H1 (cell line): ENCODE results near the gene GDF9. TPM values are rescaled to one million over a fixed set of nuclear protein-coding genes. Genes with fewer than 3 reads are reported as not detected.

Experiments used
- CTCF ChIA-PET: fragments of 300-600 bp; sonication (Branson Sonifier 250); formaldehyde crosslinking; loops from one replicate; lab custom pipeline; 2021; ENCODE audit not compliant: partially characterized antibody; lab: Charles Lee
- POLR2A ChIA-PET: fragments of 300-600 bp; sonication (Branson Sonifier 250); formaldehyde crosslinking; loops from one replicate; lab custom pipeline; 2021; ENCODE audit warnings: inconsistent platforms; ENCODE audit not compliant: partially characterized antibody; lab: Charles Lee
- DNase-seq, 2 experiments: peaks; one replicate each; pipeline versions ENCODE4 v3.0.0 to v3.0.0-alpha.2; 2010 to 2022; ENCODE audit warnings: low spot score in 2 of 2, low read depth in 1 of 2, mixed read lengths in 1 of 2
- FAIRE-seq: peaks from 2 replicates; lab custom pipeline; 2011; peaks lifted over from hg19 to GRCh38; lab: Jason Lieb, UNC
- H2AFZ ChIP-seq: 2 replicates; pipeline ENCODE4 v1.8.1; 2012; ENCODE audit warnings: low read length, inconsistent platforms
- H2AK5ac ChIP-seq: 2 replicates; pipeline ENCODE4 v1.6.1; 2013; ENCODE audit warnings: low read depth, low read length
- H2BK120ac ChIP-seq: replicated peaks from 2 replicates; pipeline ENCODE3; 2013; ENCODE audit warnings: low read depth, low read length, inconsistent platforms
- H2BK12ac ChIP-seq: 2 replicates; pipeline ENCODE4 v1.6.1; 2013; ENCODE audit warnings: low read depth, low read length
- H2BK15ac ChIP-seq: 2 replicates; pipeline ENCODE4 v1.6.1; 2013; ENCODE audit warnings: low read length
- H2BK20ac ChIP-seq: 2 replicates; pipeline ENCODE4 v1.6.1; 2013; ENCODE audit warnings: low read length
- H2BK5ac ChIP-seq: 2 replicates; pipeline ENCODE4 v1.6.1; 2013; ENCODE audit warnings: low read depth, low read length
- H3K14ac ChIP-seq: 2 replicates; pipeline ENCODE4 v1.6.1; 2013; ENCODE audit warnings: inconsistent platforms; ENCODE audit not compliant: insufficient read length
- H3K18ac ChIP-seq: 2 replicates; pipeline ENCODE4 v1.6.1; 2013; ENCODE audit warnings: low read length; ENCODE audit errors: extremely low read depth
- H3K23ac ChIP-seq: 2 replicates; pipeline ENCODE4 v1.6.1; 2013; ENCODE audit warnings: inconsistent platforms; ENCODE audit not compliant: insufficient read length
- H3K23me2 ChIP-seq: 2 replicates; pipeline ENCODE4 v1.6.1; 2013; ENCODE audit warnings: low read depth, low read length
- H3K27ac ChIP-seq: 2 replicates; pipeline ENCODE4 v1.6.1; 2011; ENCODE audit warnings: low read depth, low read length, inconsistent platforms
- H3K27me3 ChIP-seq, 4 experiments: replicated peaks in 1 of 4; 1 replicate in 1 of 4; 2 replicates in 3 of 4; pipeline versions ENCODE4 v1.6.1 to v1.8.1; 2011 to 2013; ENCODE audit warnings: low read length in 3 of 4, mild to moderate bottlenecking in 3 of 4, inconsistent platforms in 2 of 4, mixed read lengths in 2 of 4, moderate library complexity in 1 of 4; ENCODE audit not compliant: control insufficient read depth in 3 of 4, insufficient read depth in 3 of 4; ENCODE audit errors: extremely low read depth in 1 of 4
- H3K36me3 ChIP-seq, 4 experiments: 2 replicates each; pipeline versions ENCODE4 v1.6.1 to v1.8.1; 2011 to 2013; ENCODE audit warnings: mild to moderate bottlenecking in 4 of 4, low read length in 3 of 4, moderate library complexity in 2 of 4, control low read depth in 1 of 4, inconsistent platforms in 1 of 4; ENCODE audit not compliant: insufficient read depth in 4 of 4, control insufficient read depth in 2 of 4
- H3K4ac ChIP-seq: replicated peaks from 2 replicates; pipeline ENCODE3; 2013; ENCODE audit warnings: low read length, low read depth, mixed read lengths, inconsistent platforms; ENCODE audit not compliant: insufficient read length
- H3K4me1 ChIP-seq, 4 experiments: replicated peaks in 1 of 4; 1 replicate in 1 of 4; 2 replicates in 3 of 4; pipeline versions ENCODE4 v1.6.1 to v1.8.1; 2011 to 2013; ENCODE audit warnings: low read length in 3 of 4, inconsistent platforms in 2 of 4, mixed read lengths in 1 of 4; ENCODE audit not compliant: insufficient read depth in 4 of 4, control insufficient read depth in 3 of 4
- H3K4me2 ChIP-seq, 2 experiments: 2 replicates each; pipeline versions ENCODE4 v1.6.1 to v1.8.1; 2011 to 2013; ENCODE audit warnings: low read depth in 2 of 2, low read length in 2 of 2, control low read depth in 1 of 2, inconsistent platforms in 1 of 2, mild to moderate bottlenecking in 1 of 2; ENCODE audit not compliant: insufficient read depth in 1 of 2
- H3K4me3 ChIP-seq, 4 experiments: fragments of 200-600, 300-600 bp in 1 of 4; sonication (generic), shearing (Covaris generic), sonication (Bioruptor Twin) in 1 of 4; 2 replicates each; pipeline versions ENCODE4 v1.5.1 to v1.8.1; 2011 to 2016; ENCODE audit warnings: low read length in 4 of 4, low read depth in 3 of 4, control low read depth in 2 of 4, inconsistent platforms in 2 of 4, mild to moderate bottlenecking in 2 of 4, mixed read lengths in 1 of 4, moderate library complexity in 1 of 4; ENCODE audit not compliant: insufficient read depth in 2 of 4; ENCODE audit errors: extremely low read depth in 1 of 4
- H3K56ac ChIP-seq: replicated peaks from 2 replicates; pipeline ENCODE3; 2013; ENCODE audit warnings: low read depth, mild to moderate bottlenecking, mixed read lengths, low read length, inconsistent platforms; ENCODE audit not compliant: insufficient read length
- H3K79me1 ChIP-seq: 2 replicates; pipeline ENCODE4 v1.6.1; 2013; ENCODE audit warnings: low read depth, low read length, control low read depth
- H3K79me2 ChIP-seq, 2 experiments: 2 replicates each; pipeline versions ENCODE4 v1.6.1 to v1.8.1; 2012 to 2013; ENCODE audit warnings: low read length in 2 of 2, mild to moderate bottlenecking in 2 of 2, inconsistent platforms in 1 of 2; ENCODE audit not compliant: insufficient read depth in 2 of 2, control insufficient read depth in 1 of 2
- H3K9ac ChIP-seq, 4 experiments: replicated peaks in 1 of 4; 1 replicate in 1 of 4; 2 replicates in 3 of 4; pipeline versions ENCODE4 v1.6.1 to v1.8.1; 2011 to 2013; ENCODE audit warnings: low read depth in 3 of 4, low read length in 3 of 4, control low read depth in 2 of 4, mild to moderate bottlenecking in 2 of 4, moderate library complexity in 2 of 4, inconsistent platforms in 1 of 4; ENCODE audit errors: extremely low read depth in 1 of 4
- H3K9me3 ChIP-seq, 2 experiments: 2 replicates each; pipeline versions ENCODE4 v1.6.1 to v1.8.1; 2012 to 2013; ENCODE audit warnings: mild to moderate bottlenecking in 2 of 2, moderate library complexity in 2 of 2, control low read depth in 1 of 2, inconsistent platforms in 1 of 2, low read depth in 1 of 2, low read length in 1 of 2, mixed read lengths in 1 of 2; ENCODE audit not compliant: insufficient read depth in 2 of 2
- H4K20me1 ChIP-seq, 2 experiments: replicated peaks in 1 of 2; 2 replicates each; pipeline versions ENCODE3 to v1.8.1; 2011 to 2013; ENCODE audit warnings: inconsistent platforms in 2 of 2, low read length in 2 of 2, mild to moderate bottlenecking in 1 of 2; ENCODE audit not compliant: insufficient read depth in 2 of 2, control insufficient read depth in 1 of 2
- H4K5ac ChIP-seq: 2 replicates; pipeline ENCODE4 v1.6.1; 2013; ENCODE audit warnings: low read length, low read depth, mixed read lengths, inconsistent platforms; ENCODE audit not compliant: insufficient read length
- H4K8ac ChIP-seq: 2 replicates; pipeline ENCODE4 v1.8.0; 2013; ENCODE audit warnings: mild to moderate bottlenecking, moderate library complexity, low read length, inconsistent platforms; ENCODE audit not compliant: insufficient read depth; ENCODE audit errors: extremely low read depth
- H4K91ac ChIP-seq: replicated peaks from 2 replicates; pipeline ENCODE3; 2013; ENCODE audit warnings: low read length, mixed read lengths, inconsistent platforms; ENCODE audit not compliant: insufficient read length
- ATF3 ChIP-seq: IDR thresholded peaks from 2 replicates; pipeline ENCODE4 v1.6.1; 2011; ENCODE audit warnings: low read depth, mild to moderate bottlenecking, low read length; ENCODE audit not compliant: insufficient read depth
- BACH1 ChIP-seq: IDR thresholded peaks from 2 replicates; pipeline ENCODE4 v1.6.1; 2012; ENCODE audit warnings: low read length, improper control_type of control experiment
- BCL11A ChIP-seq, 2 experiments: IDR thresholded peaks; one replicate each; pipeline ENCODE4 v1.6.1; 2011; ENCODE audit warnings: low read depth in 2 of 2, low read length in 2 of 2, mild to moderate bottlenecking in 2 of 2
- CBX5 ChIP-seq: fragments of 300-800, 300-1000 bp; sonication (generic); IDR thresholded peaks from 2 replicates; pipeline ENCODE4 v1.7.1; 2016; ENCODE audit warnings: antibody characterized with exemption, low read length, low read depth
- EP300 ChIP-seq, 2 experiments: IDR thresholded peaks; 1 replicate in 1 of 2; 2 replicates in 1 of 2; pipeline ENCODE4 v1.6.1; 2011 to 2012; ENCODE audit warnings: low read depth in 2 of 2, low read length in 2 of 2, mild to moderate bottlenecking in 2 of 2, borderline replicate concordance in 1 of 2, inconsistent platforms in 1 of 2, moderate library complexity in 1 of 2
- JUND ChIP-seq: IDR thresholded peaks from 2 replicates; pipeline ENCODE4 v1.6.1; 2011; ENCODE audit warnings: mild to moderate bottlenecking, improper control_type of control experiment, low read length
- PHF8 ChIP-seq: fragments of 200-600 bp; sonication (generic); conservative IDR thresholded peaks from 2 replicates; pipeline ENCODE4 v1.7.1; 2012; ENCODE audit warnings: low read depth, mild to moderate bottlenecking, inconsistent platforms, low read length, moderate library complexity
- RFX5 ChIP-seq: IDR thresholded peaks from 2 replicates; pipeline ENCODE4 v1.6.1; 2011; ENCODE audit warnings: low read depth, low read length, improper control_type of control experiment, borderline replicate concordance
- RXRA ChIP-seq: IDR thresholded peaks from 2 replicates; pipeline ENCODE4 v1.6.1; 2011; ENCODE audit warnings: low read depth, mild to moderate bottlenecking, low read length, moderate library complexity; ENCODE audit not compliant: insufficient read depth
- SIRT6 ChIP-seq: IDR thresholded peaks from one replicate; pipeline ENCODE4 v1.7.1; 2012; ENCODE audit warnings: low read length, inconsistent platforms
- TEAD4 ChIP-seq: IDR thresholded peaks from 2 replicates; pipeline ENCODE4 v1.6.1; 2012; ENCODE audit warnings: low read depth, low read length, inconsistent platforms, mixed read lengths
- YY1 ChIP-seq: IDR thresholded peaks from 2 replicates; pipeline ENCODE4 v1.6.1; 2011; ENCODE audit warnings: low read depth, mild to moderate bottlenecking, low read length
- ZNF274 ChIP-seq: IDR thresholded peaks from 2 replicates; pipeline ENCODE4 v1.7.0; 2012; ENCODE audit warnings: low read length, borderline replicate concordance; ENCODE audit errors: extremely low read depth
- WGBS, 2 experiments: shearing (Covaris generic) in 1 of 2; methylation state at CpG; one replicate each; pipeline versions ENCODE4 v1.1.6 to v1.1.7; 2013 to 2015; ENCODE audit warnings: low lambda C conversion rate in 2 of 2, mixed read lengths in 2 of 2, inconsistent platforms in 1 of 2, low coverage in 1 of 2, missing lambda C conversion rate in 1 of 2; ENCODE audit not compliant: insufficient replicate concordance in 2 of 2, insufficient coverage in 1 of 2, insufficient read length in 1 of 2; ENCODE audit errors: extremely low coverage in 1 of 2, missing lambda C conversion rate in 1 of 2; 5-methylcytosine and 5-hydroxymethylcytosine counted together
- polyA plus RNA-seq, 7 experiments: library from polyadenylated mRNA; depleted of rRNA in 3 of 7; stranded (reverse) in 5 of 7; unstranded in 2 of 7; fragments of >200 nt in 5 of 7; fragments of 200-250 nt in 2 of 7; gene quantifications; 1 replicate in 5 of 7; 2 replicates in 1 of 7; 4 replicates in 1 of 7; pipeline versions ENCODE4 v1.2.1 to v1.2.3, GENCODE V29; 2011 to 2013; ENCODE audit warnings: missing spikeins in 2 of 7, mixed read lengths in 2 of 7
- total RNA-seq: library from RNA; stranded (reverse); fragmentation: NEBNext Ultra II Directional; extraction: Animal tissue kit (Norgen Biotek cat#: 25700); gene quantifications from 2 replicates; pipeline ENCODE4 v1.2.1, GENCODE V29; 2021

GDF9 gene
- total and polyA plus RNA-seq, 2 of the 8 experiments (the other 6 are each of a cell fraction or from before 2014, with no cell fraction given): 0.14 TPM; not detected in 1

- no peak overlapping the region for H3K4ac ChIP-seq
- DNase-seq (no peak), FAIRE-seq (no peak)
- peaks cover 0 to 2% of the 10 kb centered on the region in 2 experiments for H4K20me1 ChIP-seq
- H2BK15ac ChIP-seq: no peak overlapping the region
- no peak overlapping the region for H2AFZ ChIP-seq
- H2BK12ac ChIP-seq: no peak overlapping the region
- H2AK5ac ChIP-seq: no peak overlapping the region
- H3K27me3 ChIP-seq: no peaks in the 10 kb centered on the region; a peak in 1 of 7 replicates
- H3K14ac ChIP-seq: no peak overlapping the region
- no peak overlapping the region for H2BK20ac ChIP-seq
- no peak overlapping the region for H3K56ac ChIP-seq
- H3K9ac ChIP-seq: no peak overlapping the region
- no peak overlapping the region for H2BK120ac ChIP-seq
- no peaks in the 10 kb centered on the region for H3K79me2 ChIP-seq
- H4K5ac ChIP-seq: no peak overlapping the region
- no peaks in the 10 kb centered on the region for H3K4me1 ChIP-seq
- CTCF ChIA-PET: interaction anchor here (0.6 to 1.1 kb wide), 3 partner anchors 15 to 1660 kb away, joined by 3 read pairs; no protein-coding TSS in a partner anchor
- no peak overlapping the region for H3K4me2 ChIP-seq
- no peak overlapping the region for H2BK5ac ChIP-seq
- no peaks in the 10 kb centered on the region for H3K79me1 ChIP-seq
- no peak overlapping the region for H3K23ac ChIP-seq
- no peaks in the 10 kb centered on the region for H3K23me2 ChIP-seq
- H3K4me3 ChIP-seq: no peak overlapping the region
- no peak overlapping the region for H3K27ac ChIP-seq
- 89% methylated on average over 4 of the region's 4 CpGs; no CpG with 5 or more reads in 1 of the 2 experiments for WGBS, 2 experiments
- H3K9me3 ChIP-seq: no peaks in the 10 kb centered on the region
- POLR2A ChIA-PET: no interaction called here
- H4K91ac ChIP-seq: no peak overlapping the region
- H4K8ac ChIP-seq: no peak overlapping the region
- H3K18ac ChIP-seq: no peak overlapping the region
- TF ChIP-seq JUND: no peak
- no peak for TF ChIP-seq BCL11A (IDR thresholded peaks at IDR 0.05; ENCODE audit: low read depth in 2 of 2, low read length in 2 of 2)
- TF ChIP-seq CBX5: no peak
- TF ChIP-seq PHF8: no peak
- no peak for TF ChIP-seq BACH1
- no peak for TF ChIP-seq YY1
- no peak for TF ChIP-seq RXRA
- no peak for TF ChIP-seq ATF3
- TF ChIP-seq RFX5: no peak
- TF ChIP-seq EP300 (IDR thresholded peaks at IDR 0.05; ENCODE audit: borderline replicate concordance in 1 of 2, low read depth in 2 of 2, low read length in 2 of 2): no peak
- no peak for TF ChIP-seq ZNF274
- no peak for TF ChIP-seq TEAD4
- TF ChIP-seq SIRT6: no peak
- H3K36me3 ChIP-seq: peaks cover 21 to 92% (median 52%) of the 10 kb centered on the region in 4 experiments
Measured at GRCh38 chr5:132890817-132891216, 24.5 kb upstream of the GDF9 start.
